GM21447 (cell line): Measurements from ENCODE around the gene SLC35F3.
"Not testable (repeated sequence)": the region's sequence is repeated elsewhere in the genome, so short reads cannot be mapped to it uniquely, and the experiment has no call there.

Experiments
- ATAC-seq: cut with Tn5 transposase; IDR thresholded peaks from one replicate; pipeline ENCODE4 v1.9.1; 2021; ENCODE audit not compliant: unreplicated experiment

Gene SLC35F3

GRCh38 chr1:234176847-234177246, 272.4 kb downstream of the SLC35F3 start:
- not testable (repeated sequence) for ATAC-seq

GRCh38 chr1:234185438-234185837, 281.0 kb downstream of the SLC35F3 start:
- no peak for ATAC-seq

- no peak for ATAC-seq
Observed at GRCh38 chr1:234186037-234186688, 281.7 kb downstream of the SLC35F3 start.

GRCh38 chr1:234188454-234188792, 283.9 kb downstream of the SLC35F3 start:
- no peak for ATAC-seq

- ATAC-seq, result no peak
Observed at GRCh38 chr1:234197839-234198238, 293.4 kb downstream of the SLC35F3 start.

- no peak for ATAC-seq
Observed at GRCh38 chr1:234199476-234200127, 295.1 kb downstream of the SLC35F3 start.

- no peak for ATAC-seq
Observed at GRCh38 chr1:234200566-234200965, 296.1 kb downstream of the SLC35F3 start.

GRCh38 chr1:234201600-234201999, 297.1 kb downstream of the SLC35F3 start:
- no peak for ATAC-seq

GRCh38 chr1:234205966-234206365, 301.5 kb downstream of the SLC35F3 start:
- ATAC-seq, result no peak

GRCh38 chr1:234206651-234207284, 302.3 kb downstream of the SLC35F3 start:
- no peak for ATAC-seq

- ATAC-seq, result no peak
Observed at GRCh38 chr1:234208351-234208750, 303.9 kb downstream of the SLC35F3 start.

GRCh38 chr1:234208791-234209190, 304.3 kb downstream of the SLC35F3 start:
- ATAC-seq, result no peak

GRCh38 chr1:234210429-234210828, 306.0 kb downstream of the SLC35F3 start:
- ATAC-seq, result not testable (repeated sequence)

- not testable (repeated sequence) for ATAC-seq
Observed at GRCh38 chr1:234211855-234212254, 307.4 kb downstream of the SLC35F3 start.

GRCh38 chr1:234212764-234213657, 308.5 kb downstream of the SLC35F3 start:
- ATAC-seq, result no peak

- ATAC-seq, result no peak
Observed at GRCh38 chr1:234213658-234214128, 309.2 kb downstream of the SLC35F3 start.

GRCh38 chr1:234214129-234214910, 309.8 kb downstream of the SLC35F3 start:
- ATAC-seq, result peak; percentile 37

- no peak for ATAC-seq
Observed at GRCh38 chr1:234214911-234215892, 310.7 kb downstream of the SLC35F3 start.

GRCh38 chr1:234216116-234216703, 311.7 kb downstream of the SLC35F3 start:
- peak; percentile 41 for ATAC-seq
